GM21423 (cell line): ENCODE results near the gene CD83.

ENCODE experiments used
- ATAC-seq: cut with Tn5 transposase; IDR thresholded peaks from one replicate; pipeline ENCODE4 v1.9.1; 2021; ENCODE audit warnings: mild to moderate bottlenecking, moderate library complexity; ENCODE audit not compliant: unreplicated experiment

CD83 gene

GRCh38 chr6:14123386-14124111, 6.0 kb downstream of the CD83 start:
- ATAC-seq: no peak

- ATAC-seq: no peak
Measured at GRCh38 chr6:14125346-14125745, 7.8 kb downstream of the CD83 start.

- ATAC-seq: no peak
Measured at GRCh38 chr6:14126191-14126590, 8.6 kb downstream of the CD83 start.

GRCh38 chr6:14127611-14128010, 10.0 kb downstream of the CD83 start:
- no peak for ATAC-seq

- ATAC-seq: no peak
Measured at GRCh38 chr6:14128012-14128411, 10.4 kb downstream of the CD83 start.

- ATAC-seq: no peak
Measured at GRCh38 chr6:14128746-14129145, 11.2 kb downstream of the CD83 start.

- peak; percentile 63 for ATAC-seq
Measured at GRCh38 chr6:14129575-14129974, 12.0 kb downstream of the CD83 start.

- no peak for ATAC-seq
Measured at GRCh38 chr6:14130435-14131075, 13.0 kb downstream of the CD83 start.

GRCh38 chr6:14131579-14131978, 14.0 kb downstream of the CD83 start:
- no peak for ATAC-seq

GRCh38 chr6:14132244-14132920, 14.8 kb downstream of the CD83 start:
- ATAC-seq: no peak

GRCh38 chr6:14132921-14133275, 15.3 kb downstream of the CD83 start:
- ATAC-seq: no peak

GRCh38 chr6:14134211-14134910, 16.8 kb downstream of the CD83 start:
- ATAC-seq: peak; percentile 39

GRCh38 chr6:14135893-14136539, 18.4 kb downstream of the CD83 start:
- ATAC-seq: no peak

GRCh38 chr6:14138701-14139215, 21.2 kb downstream of the CD83 start:
- no peak for ATAC-seq

GRCh38 chr6:14141351-14142062, 23.9 kb downstream of the CD83 start:
- no peak for ATAC-seq

- ATAC-seq: no peak
Measured at GRCh38 chr6:14142063-14142450, 24.5 kb downstream of the CD83 start.

GRCh38 chr6:14142511-14143223, 25.1 kb downstream of the CD83 start:
- ATAC-seq: no peak

GRCh38 chr6:14143305-14143704, 25.7 kb downstream of the CD83 start:
- no peak for ATAC-seq

GRCh38 chr6:14144678-14145113, 27.1 kb downstream of the CD83 start:
- peak; percentile 80 for ATAC-seq
